K562 (cell line): ENCODE results near the gene ARMC7. TPM values are rescaled to one million over a fixed set of nuclear protein-coding genes. Genes with fewer than 3 reads are reported as not detected.
A peak's percentile ranks its signal among the peaks of the same experiment; 100 is the strongest.

ENCODE experiments used
- BMI1 ChIP-seq: fragments of 150-350 bp; IDR thresholded peaks from 2 replicates; pipeline ENCODE4 v1.6.1; 2014; ENCODE audit warnings: low read length
- FOXK2 ChIP-seq, 2 experiments: fragments of 450-650 bp; IDR thresholded peaks in 1 of 2; conservative IDR thresholded peaks in 1 of 2; 2 replicates each; pipeline ENCODE4 v1.6.1; 2016; ENCODE audit warnings: low read depth in 2 of 2, mild to moderate bottlenecking in 1 of 2
- NCOA2 ChIP-seq, 2 experiments: fragments of 450-650 bp; IDR thresholded peaks; 2 replicates each; pipeline ENCODE4 v1.6.1; 2018; ENCODE audit warnings: mild to moderate bottlenecking in 2 of 2, moderate library complexity in 1 of 2; ENCODE audit not compliant: partially characterized antibody in 2 of 2
- NONO ChIP-seq, 2 experiments: fragments of 200-400 bp in 1 of 2; fragments of 450-650 bp in 1 of 2; formaldehyde crosslinking in 1 of 2; IDR thresholded peaks; 2 replicates each; pipeline ENCODE4 v1.6.1; 2017; ENCODE audit warnings: low read depth in 2 of 2, mild to moderate bottlenecking in 2 of 2, moderate library complexity in 2 of 2, low read length in 1 of 2
- SNIP1 ChIP-seq: fragments of 450-650 bp; IDR thresholded peaks from 2 replicates; pipeline ENCODE4 v1.7.1; 2017; ENCODE audit warnings: low read depth, mild to moderate bottlenecking
- TBP ChIP-seq: optimal IDR thresholded peaks from 2 replicates; pipeline ENCODE3; 2011; ENCODE audit warnings: low read depth, low read length, improper control_type of control experiment
- ZBTB8A ChIP-seq: fragments of 450-650 bp; IDR thresholded peaks from 2 replicates; pipeline ENCODE4 v1.6.1; 2018; ENCODE audit warnings: mild to moderate bottlenecking, moderate library complexity; ENCODE audit not compliant: partially characterized antibody
- ZNF232 ChIP-seq: sonication (generic); formaldehyde crosslinking; IDR thresholded peaks from 2 replicates; pipeline ENCODE4 v1.8.0; 2022; ENCODE audit warnings: mild to moderate bottlenecking, missing genetic modification reagents
- ZNF551 ChIP-seq: fragments of 250-450 bp; sonication (Bioruptor Pico); IDR thresholded peaks from 2 replicates; pipeline ENCODE4 v1.5.0; 2021; ENCODE audit warnings: mild to moderate bottlenecking, moderate library complexity
- polyA plus RNA-seq, 8 experiments: library from polyadenylated mRNA; depleted of rRNA in 4 of 8; stranded (reverse) in 5 of 8; unstranded in 3 of 8; fragments of >200 nt; fragmentation: Nextera tagmentation in 2 of 8; fragmentation: Illumina TruSeq in 1 of 8; extraction: Ambion mirVana in 2 of 8; extraction: Trizol in 1 of 8; gene quantifications; 2 replicates each; pipeline versions ENCODE4 v1.2.1 to v1.2.3, GENCODE V29; 2011 to 2014; ENCODE audit warnings: inconsistent platforms in 1 of 8, missing spikeins in 1 of 8
- total RNA-seq, 7 experiments: library from RNA; depleted of rRNA in 6 of 7; stranded (reverse); fragments of >200 nt in 6 of 7; fragmentation: Illumina TruSeq in 2 of 7; extraction: Trizol in 2 of 7; gene quantifications; 2 replicates each; pipeline versions ENCODE4 v1.2.1 to v1.2.3, GENCODE V29; 2011 to 2021; ENCODE audit warnings: low replicate concordance in 1 of 7
- TF ChIP-seq, protein P1 (sequence below), 2 experiments: fragments of 450-650 bp; formaldehyde crosslinking in 1 of 2; IDR thresholded peaks; 2 replicates each; pipeline versions ENCODE4 v1.4.0 to v1.6.1; 2014 to 2020; ENCODE audit warnings: mild to moderate bottlenecking in 2 of 2, borderline replicate concordance in 1 of 2, low read depth in 1 of 2
- TF ChIP-seq, protein P2 (sequence below): fragments of 450-650 bp; IDR thresholded peaks from one replicate; pipeline ENCODE4 v1.6.1; 2018; ENCODE audit warnings: mild to moderate bottlenecking, moderate library complexity; ENCODE audit not compliant: partially characterized antibody
- TF ChIP-seq, protein P3 (sequence below): fragments of 450-650 bp; formaldehyde crosslinking; IDR thresholded peaks from 2 replicates; pipeline ENCODE4 v1.4.0; 2022; ENCODE audit warnings: mild to moderate bottlenecking, moderate library complexity
- TF ChIP-seq, protein P4 (sequence below): fragments of 250-450 bp; sonication (Bioruptor Pico); IDR thresholded peaks from 2 replicates; pipeline ENCODE4 v1.8.0; 2021; ENCODE audit warnings: borderline replicate concordance, mild to moderate bottlenecking, moderate library complexity; ENCODE audit not compliant: poor library complexity, severe bottlenecking
- TF ChIP-seq, protein P5 (sequence below): sonication (generic); formaldehyde crosslinking; IDR thresholded peaks from 2 replicates; pipeline ENCODE4 v1.9.0; 2022; ENCODE audit warnings: mild to moderate bottlenecking, missing genetic modification reagents

The ARMC7 gene
- total and polyA plus RNA-seq, 9 of the 15 experiments (the other 6 are each of a cell fraction or from before 2014, with no cell fraction given): 1.4 to 15.2 (median 5.9) TPM

DNA sequence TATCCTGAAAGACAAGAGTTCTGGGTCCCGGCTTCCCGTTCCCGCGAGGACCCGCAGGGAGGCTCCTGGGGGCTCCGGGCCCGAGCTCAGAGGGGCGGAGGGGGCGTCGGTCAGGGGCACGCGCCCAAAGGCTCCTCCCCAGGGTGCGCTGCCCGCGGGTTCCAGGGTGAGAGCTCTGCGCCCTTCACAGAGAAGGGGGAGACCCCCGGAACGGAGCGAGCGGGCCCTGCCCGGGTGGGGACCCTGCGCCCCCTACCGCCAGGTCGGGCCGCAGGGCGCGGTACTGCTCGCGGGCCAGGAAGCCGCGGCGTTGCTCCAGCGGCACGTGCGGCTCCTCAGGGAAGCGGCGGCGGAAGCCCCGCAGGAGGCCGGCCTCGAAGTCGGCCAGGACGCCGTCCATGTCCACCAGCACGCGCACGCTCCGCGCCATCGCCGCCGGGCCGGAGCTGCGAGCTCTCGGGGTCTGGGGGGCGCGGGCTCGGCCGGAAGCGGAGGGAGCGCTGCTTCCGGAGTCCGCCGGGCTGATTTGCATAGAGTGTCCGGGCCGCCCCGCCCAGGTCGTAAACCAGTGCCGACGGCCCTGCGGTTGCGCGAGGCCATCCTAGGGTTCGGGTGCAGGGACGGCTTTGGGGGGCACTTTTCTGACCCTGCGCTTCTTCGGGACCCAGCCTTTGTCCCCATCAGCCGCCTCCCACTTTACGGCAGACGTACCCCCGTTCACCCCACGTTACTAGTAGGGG lies 21.7 kb downstream of the ARMC7 start, which contains the start of gene NT5C (continued):
- TF ChIP-seq, protein P1, sequence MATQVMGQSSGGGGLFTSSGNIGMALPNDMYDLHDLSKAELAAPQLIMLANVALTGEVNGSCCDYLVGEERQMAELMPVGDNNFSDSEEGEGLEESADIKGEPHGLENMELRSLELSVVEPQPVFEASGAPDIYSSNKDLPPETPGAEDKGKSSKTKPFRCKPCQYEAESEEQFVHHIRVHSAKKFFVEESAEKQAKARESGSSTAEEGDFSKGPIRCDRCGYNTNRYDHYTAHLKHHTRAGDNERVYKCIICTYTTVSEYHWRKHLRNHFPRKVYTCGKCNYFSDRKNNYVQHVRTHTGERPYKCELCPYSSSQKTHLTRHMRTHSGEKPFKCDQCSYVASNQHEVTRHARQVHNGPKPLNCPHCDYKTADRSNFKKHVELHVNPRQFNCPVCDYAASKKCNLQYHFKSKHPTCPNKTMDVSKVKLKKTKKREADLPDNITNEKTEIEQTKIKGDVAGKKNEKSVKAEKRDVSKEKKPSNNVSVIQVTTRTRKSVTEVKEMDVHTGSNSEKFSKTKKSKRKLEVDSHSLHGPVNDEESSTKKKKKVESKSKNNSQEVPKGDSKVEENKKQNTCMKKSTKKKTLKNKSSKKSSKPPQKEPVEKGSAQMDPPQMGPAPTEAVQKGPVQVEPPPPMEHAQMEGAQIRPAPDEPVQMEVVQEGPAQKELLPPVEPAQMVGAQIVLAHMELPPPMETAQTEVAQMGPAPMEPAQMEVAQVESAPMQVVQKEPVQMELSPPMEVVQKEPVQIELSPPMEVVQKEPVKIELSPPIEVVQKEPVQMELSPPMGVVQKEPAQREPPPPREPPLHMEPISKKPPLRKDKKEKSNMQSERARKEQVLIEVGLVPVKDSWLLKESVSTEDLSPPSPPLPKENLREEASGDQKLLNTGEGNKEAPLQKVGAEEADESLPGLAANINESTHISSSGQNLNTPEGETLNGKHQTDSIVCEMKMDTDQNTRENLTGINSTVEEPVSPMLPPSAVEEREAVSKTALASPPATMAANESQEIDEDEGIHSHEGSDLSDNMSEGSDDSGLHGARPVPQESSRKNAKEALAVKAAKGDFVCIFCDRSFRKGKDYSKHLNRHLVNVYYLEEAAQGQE (IDR thresholded peaks at IDR 0.05; ENCODE audit: borderline replicate concordance): peak; percentile 63
- TF ChIP-seq, protein P1 (CRISPR knock-in tag; IDR thresholded peaks at IDR 0.05; ENCODE audit: low read depth): peak; percentile 59; the same call in 1 of the 2 replicates
- TF ChIP-seq ZNF232 (CRISPR knock-in tag) (no peak), TBP (no peak), NONO (IDR thresholded peaks at IDR 0.05; ENCODE audit: low read depth in 2 of 2, low read length in 1 of 2) (peak; percentile 69 to 84), SNIP1 (no peak), NCOA2 (IDR thresholded peaks at IDR 0.05; ENCODE audit: partially characterized antibody in 2 of 2) (no peak), BMI1 (0 out of 2 replicates have a peak, but pooled peaks have one; percentile 17), FOXK2 (conservative IDR thresholded peaks at IDR 0.05 in 1 of 2, IDR thresholded peaks at IDR 0.05 in 1 of 2; ENCODE audit: low read depth in 2 of 2) (no peak), ZNF551 (CRISPR knock-in tag) (no peak), ZBTB8A (no peak)
- TF ChIP-seq, protein P2, sequence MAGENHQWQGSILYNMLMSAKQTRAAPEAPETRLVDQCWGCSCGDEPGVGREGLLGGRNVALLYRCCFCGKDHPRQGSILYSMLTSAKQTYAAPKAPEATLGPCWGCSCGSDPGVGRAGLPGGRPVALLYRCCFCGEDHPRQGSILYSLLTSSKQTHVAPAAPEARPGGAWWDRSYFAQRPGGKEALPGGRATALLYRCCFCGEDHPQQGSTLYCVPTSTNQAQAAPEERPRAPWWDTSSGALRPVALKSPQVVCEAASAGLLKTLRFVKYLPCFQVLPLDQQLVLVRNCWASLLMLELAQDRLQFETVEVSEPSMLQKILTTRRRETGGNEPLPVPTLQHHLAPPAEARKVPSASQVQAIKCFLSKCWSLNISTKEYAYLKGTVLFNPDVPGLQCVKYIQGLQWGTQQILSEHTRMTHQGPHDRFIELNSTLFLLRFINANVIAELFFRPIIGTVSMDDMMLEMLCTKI: no peak
- TF ChIP-seq, protein P3, sequence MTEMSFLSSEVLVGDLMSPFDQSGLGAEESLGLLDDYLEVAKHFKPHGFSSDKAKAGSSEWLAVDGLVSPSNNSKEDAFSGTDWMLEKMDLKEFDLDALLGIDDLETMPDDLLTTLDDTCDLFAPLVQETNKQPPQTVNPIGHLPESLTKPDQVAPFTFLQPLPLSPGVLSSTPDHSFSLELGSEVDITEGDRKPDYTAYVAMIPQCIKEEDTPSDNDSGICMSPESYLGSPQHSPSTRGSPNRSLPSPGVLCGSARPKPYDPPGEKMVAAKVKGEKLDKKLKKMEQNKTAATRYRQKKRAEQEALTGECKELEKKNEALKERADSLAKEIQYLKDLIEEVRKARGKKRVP (CRISPR knock-in tag): peak; percentile 55; the same call in 1 of the 2 replicates
- TF ChIP-seq, protein P4, sequence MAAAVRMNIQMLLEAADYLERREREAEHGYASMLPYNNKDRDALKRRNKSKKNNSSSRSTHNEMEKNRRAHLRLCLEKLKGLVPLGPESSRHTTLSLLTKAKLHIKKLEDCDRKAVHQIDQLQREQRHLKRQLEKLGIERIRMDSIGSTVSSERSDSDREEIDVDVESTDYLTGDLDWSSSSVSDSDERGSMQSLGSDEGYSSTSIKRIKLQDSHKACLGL (CRISPR knock-in tag): peak; percentile 78
- TF ChIP-seq, protein P5, sequence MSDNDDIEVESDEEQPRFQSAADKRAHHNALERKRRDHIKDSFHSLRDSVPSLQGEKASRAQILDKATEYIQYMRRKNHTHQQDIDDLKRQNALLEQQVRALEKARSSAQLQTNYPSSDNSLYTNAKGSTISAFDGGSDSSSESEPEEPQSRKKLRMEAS (CRISPR knock-in tag): peak; percentile 91
